Lower lobe of right lung (tissue), 2 donors: ENCODE measurements around the gene DCC. TPM values are rescaled to one million over a fixed set of nuclear protein-coding genes. Genes with fewer than 3 reads are reported as not detected.

ENCODE experiments used
- ATAC-seq, 2 donors: fragments of 200-7000 bp; cut with Tn5 transposase; one replicate each; pipeline ENCODE4 v1.9.1; 2020 to 2022; ENCODE audit warnings: mild to moderate bottlenecking in 2 of 2, moderate library complexity in 2 of 2
- DNase-seq: peaks from one replicate; pipeline ENCODE4 v3.0.0-alpha.2; 2020
- H3K27ac ChIP-seq: fragments of 200-600 bp; one replicate; pipeline ENCODE4 v1.8.0; 2022
- H3K27me3 ChIP-seq: fragments of 200-600 bp; one replicate; pipeline ENCODE4 v1.8.0; 2022; ENCODE audit warnings: low read depth
- H3K36me3 ChIP-seq: fragments of 200-600 bp; one replicate; pipeline ENCODE4 v1.8.0; 2022; ENCODE audit warnings: mild to moderate bottlenecking
- H3K4me1 ChIP-seq: fragments of 200-600 bp; one replicate; pipeline ENCODE4 v1.8.0; 2022
- H3K4me3 ChIP-seq: fragments of 200-600 bp; one replicate; pipeline ENCODE4 v1.8.0; 2022; ENCODE audit warnings: mild to moderate bottlenecking
- H3K9me3 ChIP-seq: fragments of 200-600 bp; one replicate; pipeline ENCODE4 v1.8.0; 2022
- intact Hi-C: fragments of 100-400 bp; cut with DNase I; formaldehyde crosslinking; loops from one replicate; pipeline ENCODE4 v1.11.0; 2022
- total RNA-seq: library from RNA; stranded (reverse); fragmentation: NEBNext Ultra II Directional; extraction: Animal tissue kit (Norgen Biotek cat#: 25700); gene quantifications from one replicate; pipeline ENCODE4 v1.2.1, GENCODE V29; 2021
- TF ChIP-seq, protein P1 (sequence below): fragments of 200-600 bp; IDR thresholded peaks from one replicate; pipeline ENCODE4 v1.8.0; 2022; ENCODE audit warnings: antibody characterized with exemption, mild to moderate bottlenecking
- donor health status: DM: no; HTN: yes; CAD: no; lungs with severe emphysema.

The DCC gene
- total RNA-seq, 1 donor from 2014 or later = 4.5 TPM

DNA sequence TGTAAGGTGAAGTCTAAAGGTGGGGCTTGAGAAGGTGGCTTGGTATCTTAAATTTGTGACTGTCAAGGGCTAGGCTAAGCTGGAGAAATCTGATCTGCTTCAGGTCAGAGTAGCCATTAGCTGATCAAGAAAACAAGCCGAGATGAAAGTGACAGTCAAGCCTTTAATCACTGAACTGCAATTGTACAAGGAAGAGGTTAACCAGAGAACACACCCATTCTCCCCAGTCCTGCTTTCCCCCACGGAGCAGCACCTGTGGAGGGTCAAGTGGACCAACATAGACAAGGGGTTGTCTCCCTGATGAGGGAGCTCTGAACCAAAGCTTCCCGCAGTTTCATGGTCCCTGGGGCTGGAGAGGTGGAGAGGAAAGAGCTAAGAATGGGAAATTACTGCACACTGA, 901.2 kb downstream of the DCC start:
- Histone ChIP-seq H3K4me1 (no peaks in the 10 kb centered on the region), H3K27me3 (no peaks in the 10 kb centered on the region), H3K27ac (no peak overlapping the region), H3K4me3 (no peak overlapping the region), H3K36me3 (no peaks in the 10 kb centered on the region), H3K9me3 (no peaks in the 10 kb centered on the region)
- DNase-seq (no peak), ATAC-seq (no peak)
- intact Hi-C loops = no loop called here
- TF ChIP-seq, protein P1, sequence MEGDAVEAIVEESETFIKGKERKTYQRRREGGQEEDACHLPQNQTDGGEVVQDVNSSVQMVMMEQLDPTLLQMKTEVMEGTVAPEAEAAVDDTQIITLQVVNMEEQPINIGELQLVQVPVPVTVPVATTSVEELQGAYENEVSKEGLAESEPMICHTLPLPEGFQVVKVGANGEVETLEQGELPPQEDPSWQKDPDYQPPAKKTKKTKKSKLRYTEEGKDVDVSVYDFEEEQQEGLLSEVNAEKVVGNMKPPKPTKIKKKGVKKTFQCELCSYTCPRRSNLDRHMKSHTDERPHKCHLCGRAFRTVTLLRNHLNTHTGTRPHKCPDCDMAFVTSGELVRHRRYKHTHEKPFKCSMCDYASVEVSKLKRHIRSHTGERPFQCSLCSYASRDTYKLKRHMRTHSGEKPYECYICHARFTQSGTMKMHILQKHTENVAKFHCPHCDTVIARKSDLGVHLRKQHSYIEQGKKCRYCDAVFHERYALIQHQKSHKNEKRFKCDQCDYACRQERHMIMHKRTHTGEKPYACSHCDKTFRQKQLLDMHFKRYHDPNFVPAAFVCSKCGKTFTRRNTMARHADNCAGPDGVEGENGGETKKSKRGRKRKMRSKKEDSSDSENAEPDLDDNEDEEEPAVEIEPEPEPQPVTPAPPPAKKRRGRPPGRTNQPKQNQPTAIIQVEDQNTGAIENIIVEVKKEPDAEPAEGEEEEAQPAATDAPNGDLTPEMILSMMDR = no peak

DNA sequence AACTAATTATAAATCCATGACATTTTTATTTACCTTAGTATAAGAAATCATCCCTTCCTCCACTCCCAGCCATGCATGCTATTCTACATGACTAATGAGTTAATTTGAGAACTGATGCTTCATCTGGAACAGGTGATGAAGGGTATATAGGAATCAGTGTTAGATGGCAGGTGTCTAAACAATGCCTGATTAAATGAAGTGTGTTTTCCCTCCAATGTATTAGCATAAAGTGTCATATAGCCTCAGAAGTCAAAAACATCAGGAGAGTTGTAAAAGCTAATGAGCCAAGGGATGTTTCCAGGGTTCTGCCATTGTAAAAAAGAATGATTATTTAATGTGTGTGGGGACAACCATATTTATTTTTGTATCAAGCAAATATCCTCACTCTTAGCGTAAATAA, 913.8 kb downstream of the DCC start:
- ATAC-seq (no peak), DNase-seq (no peak)
- H3K27me3 ChIP-seq = no peaks in the 10 kb centered on the region
- TF ChIP-seq, protein P1 = no peak
- no peaks in the 10 kb centered on the region for H3K4me1 ChIP-seq
- H3K4me3 ChIP-seq = no peak overlapping the region
- H3K36me3 ChIP-seq = no peaks in the 10 kb centered on the region
- no peak overlapping the region for H3K27ac ChIP-seq
- intact Hi-C loops = no loop called here
- H3K9me3 ChIP-seq = no peaks in the 10 kb centered on the region

DNA sequence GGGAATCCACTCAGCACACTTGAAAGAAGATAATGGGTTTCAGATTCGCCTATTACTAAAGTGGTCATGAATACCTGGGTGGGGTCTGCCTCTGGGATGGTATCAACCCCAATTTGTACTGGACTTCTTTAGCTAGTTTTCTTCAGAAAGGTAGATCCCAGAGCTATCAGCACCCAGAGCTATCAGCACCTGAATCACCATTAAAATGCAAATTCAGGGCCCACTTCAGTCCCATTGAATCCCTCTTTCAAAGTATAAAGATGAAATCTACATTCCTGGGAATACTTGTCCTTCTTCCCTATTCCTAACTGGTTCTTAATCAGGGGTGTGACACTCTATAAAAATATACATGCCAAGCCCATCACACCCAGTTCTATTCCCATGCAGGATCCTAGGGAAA, 914.3 kb downstream of the DCC start:
- Histone ChIP-seq H3K36me3 (no peaks in the 10 kb centered on the region), H3K27me3 (no peaks in the 10 kb centered on the region), H3K9me3 (no peaks in the 10 kb centered on the region), H3K27ac (no peak overlapping the region), H3K4me1 (no peaks in the 10 kb centered on the region), H3K4me3 (no peak overlapping the region)
- ATAC-seq (no peak), DNase-seq (no peak)
- TF ChIP-seq, protein P1 = no peak
- intact Hi-C loops = no loop called here

DNA sequence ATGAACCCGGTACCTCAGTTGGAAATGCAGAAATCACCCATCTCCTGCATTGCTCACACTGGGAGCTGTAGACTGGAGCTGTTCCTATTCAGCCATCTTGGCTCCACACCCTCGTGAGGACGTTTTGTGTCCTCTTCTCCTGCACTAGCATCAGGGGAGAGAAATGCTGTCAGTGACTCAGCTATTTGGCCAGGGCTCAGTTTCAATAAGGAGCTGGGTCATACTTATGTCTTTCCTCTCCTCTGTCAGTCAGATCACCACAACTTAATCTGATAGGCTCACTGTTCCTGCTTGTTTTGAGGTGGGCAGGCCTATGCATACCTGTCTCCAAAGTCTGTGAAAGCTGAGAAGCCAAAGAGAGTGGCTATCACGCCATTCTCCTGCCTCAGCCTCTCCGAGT, 921.2 kb downstream of the DCC start:
- ATAC-seq = no peak
- Histone ChIP-seq H3K27me3 (no peaks in the 10 kb centered on the region), H3K4me1 (no peaks in the 10 kb centered on the region), H3K36me3 (no peaks in the 10 kb centered on the region), H3K9me3 (no peaks in the 10 kb centered on the region), H3K27ac (no peak overlapping the region), H3K4me3 (no peak overlapping the region)
- intact Hi-C loops = no loop called here
- no peak for DNase-seq
- TF ChIP-seq, protein P1 = no peak

DNA sequence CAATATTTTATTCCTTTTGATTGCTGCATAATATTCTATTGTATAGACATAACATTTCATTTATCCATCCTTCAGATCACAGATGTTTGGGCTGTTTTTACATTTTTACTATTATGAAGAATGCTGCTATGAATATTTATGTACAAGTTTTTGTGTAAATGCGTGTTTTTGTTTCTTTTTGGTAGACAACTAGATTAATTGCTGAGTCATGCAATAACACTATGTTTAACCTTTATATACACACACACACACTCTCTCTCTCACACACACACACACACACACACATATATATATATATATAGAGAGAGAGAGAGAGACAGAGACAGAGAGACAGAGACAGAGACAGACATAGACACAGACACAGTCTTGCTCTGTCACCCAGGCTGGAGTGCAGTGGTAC, 926.9 kb downstream of the DCC start:
- intact Hi-C loops = no loop called here
- Histone ChIP-seq H3K27me3 (no peaks in the 10 kb centered on the region), H3K36me3 (no peaks in the 10 kb centered on the region), H3K4me1 (no peaks in the 10 kb centered on the region), H3K9me3 (no peaks in the 10 kb centered on the region), H3K4me3 (no peak overlapping the region), H3K27ac (no peak overlapping the region)
- no peak for DNase-seq
- ATAC-seq = no peak
- TF ChIP-seq, protein P1 = no peak

DNA sequence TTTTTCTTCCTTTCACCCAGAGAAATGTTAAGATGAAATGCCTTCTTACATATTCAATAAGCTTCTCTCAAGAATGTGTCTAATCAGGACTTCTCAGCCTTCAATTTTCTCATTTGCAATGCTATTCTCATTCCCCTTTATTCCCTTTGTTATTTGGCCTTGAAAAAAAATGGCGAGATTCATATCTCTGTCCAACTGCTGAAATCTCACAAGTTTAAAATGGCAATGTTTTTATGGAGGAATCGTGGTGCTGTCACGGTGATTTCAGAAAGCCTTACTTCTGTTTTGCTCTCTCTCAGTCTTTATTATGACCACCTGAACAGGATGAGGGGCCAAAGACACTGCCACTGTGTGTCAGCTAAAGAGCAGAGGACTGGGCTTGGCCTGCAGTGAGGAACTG, 928.5 kb downstream of the DCC start:
- H3K36me3 ChIP-seq = no peaks in the 10 kb centered on the region
- no peak overlapping the region for H3K27ac ChIP-seq
- no peaks in the 10 kb centered on the region for H3K27me3 ChIP-seq
- DNase-seq (no peak), ATAC-seq (no peak)
- TF ChIP-seq, protein P1 = no peak
- no peaks in the 10 kb centered on the region for H3K4me1 ChIP-seq
- no peaks in the 10 kb centered on the region for H3K9me3 ChIP-seq
- H3K4me3 ChIP-seq = no peak overlapping the region
- intact Hi-C loops = no loop called here
